Activated CD8-positive, alpha-beta memory T cell treated with anti-CD3 and anti-CD28 coated beads, Interleukin-2, amount 10 ng/mL, durations not matched to agents 7 days and 5 days (primary cell): ENCODE measurements around the gene HMCN2. TPM values are rescaled to one million over a fixed set of nuclear protein-coding genes. Genes with fewer than 3 reads are reported as not detected.

ENCODE experiments used
- ATAC-seq: fragments of 150-1000 bp; cut with Tn5 transposase; one replicate; pipeline ENCODE4 v1.10.0; 2021; ENCODE audit warnings: moderate library complexity
- CTCF ChIA-PET: fragments of 350-600 bp; sonication (Branson Sonifier 250); formaldehyde crosslinking; loops from one replicate; lab custom pipeline; 2021; ENCODE audit warnings: antibody characterized with exemption; lab: Charles Lee
- DNase-seq: peaks from one replicate; pipeline ENCODE4 v3.0.0-alpha.2; 2020
- H3K27ac Mint-ChIP-seq: one replicate; pipeline ENCODE4 v1.8.0; 2021; ENCODE audit warnings: mild to moderate bottlenecking, mixed read lengths
- H3K27me3 Mint-ChIP-seq: one replicate; pipeline ENCODE4 v1.8.0; 2021; ENCODE audit warnings: mixed read lengths
- H3K36me3 Mint-ChIP-seq: one replicate; pipeline ENCODE4 v1.8.0; 2021; ENCODE audit warnings: mild to moderate bottlenecking, mixed read lengths
- H3K4me1 Mint-ChIP-seq: one replicate; pipeline ENCODE4 v1.8.0; 2021; ENCODE audit warnings: mixed read lengths
- H3K4me3 Mint-ChIP-seq: one replicate; pipeline ENCODE4 v1.8.0; 2021; ENCODE audit warnings: mild to moderate bottlenecking, moderate library complexity, mixed read lengths
- H3K9me3 Mint-ChIP-seq: one replicate; pipeline ENCODE4 v1.8.0; 2022; ENCODE audit warnings: low read depth, mixed read lengths
- total RNA-seq, 2 experiments: library from RNA; stranded (reverse); gene quantifications; one replicate each; pipeline ENCODE4 v1.2.3, GENCODE V29; 2021

The HMCN2 gene
- total RNA-seq, 2 experiments from 2014 or later: not detected

DNA sequence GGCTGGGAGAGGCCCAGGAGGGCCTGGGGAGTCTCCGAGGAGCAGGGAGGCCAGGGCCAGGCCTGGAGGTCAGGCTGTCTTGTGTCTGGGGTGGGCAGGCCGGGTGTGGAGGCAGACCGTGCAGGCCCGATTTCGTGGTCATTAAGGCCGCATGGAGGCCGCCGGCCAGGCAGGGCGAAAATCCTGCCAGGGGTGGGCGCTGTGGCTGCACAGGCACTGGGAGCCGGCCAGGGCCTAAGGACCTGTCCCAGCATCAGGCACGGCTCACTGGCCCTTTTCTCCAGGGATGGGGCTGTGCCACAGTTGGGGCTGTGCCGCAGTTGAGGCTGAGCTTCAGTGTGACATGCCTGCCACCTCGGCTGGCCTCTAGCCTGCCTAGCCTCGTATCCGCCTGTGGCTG, 215.1 kb downstream of the HMCN2 start:
- CTCF ChIA-PET: no interaction called here
- no peak for DNase-seq
- no peak for ATAC-seq
- Mint-ChIP-seq H3K4me1 (no peaks in the 10 kb centered on the region), H3K4me3 (no peak overlapping the region), H3K27ac (no peak overlapping the region), H3K27me3 (peaks cover 25% of the 10 kb centered on the region), H3K36me3 (no peaks in the 10 kb centered on the region), H3K9me3 (no peaks in the 10 kb centered on the region)

- Mint-ChIP-seq H3K4me3 (no peak overlapping the region), H3K27me3 (peaks cover 25% of the 10 kb centered on the region), H3K27ac (no peak overlapping the region), H3K9me3 (no peaks in the 10 kb centered on the region), H3K36me3 (no peaks in the 10 kb centered on the region), H3K4me1 (no peaks in the 10 kb centered on the region)
- no peak for DNase-seq
- ATAC-seq: no peak
- CTCF ChIA-PET: no interaction called here
Observed at GRCh38 chr9:130482463-130482862, 216.9 kb downstream of the HMCN2 start.

DNA sequence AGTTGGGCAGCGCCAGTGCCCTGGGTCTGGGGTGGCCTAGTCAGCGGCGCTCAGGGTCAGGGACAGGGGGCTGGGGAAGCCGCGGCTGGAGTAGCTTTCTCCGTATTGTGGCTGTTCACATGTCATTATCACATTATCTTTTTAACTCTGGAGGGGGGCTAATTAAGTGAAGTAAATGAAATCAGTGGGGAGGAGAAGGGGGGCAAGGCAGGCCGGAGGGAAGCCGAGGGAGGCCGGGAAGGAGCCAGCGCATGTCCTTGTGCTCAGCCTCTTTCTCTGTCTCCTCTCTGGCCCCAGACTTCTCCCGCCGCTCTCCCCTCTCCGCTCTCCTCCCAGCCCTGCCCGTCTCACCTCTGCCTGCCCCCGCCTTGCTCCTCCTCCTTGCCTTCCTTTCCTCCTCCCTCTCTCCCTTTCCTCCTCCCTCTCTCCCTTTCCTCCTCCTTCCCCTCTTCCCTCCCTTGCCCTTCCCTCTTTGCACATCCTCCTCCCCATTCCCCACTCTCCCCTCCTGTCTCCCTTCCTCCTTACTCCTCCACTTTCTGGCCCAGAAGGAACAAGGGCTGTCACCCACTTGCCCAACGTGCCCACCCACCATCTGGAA, 217.9 kb downstream of the HMCN2 start:
- CTCF ChIA-PET: no interaction called here
- no peak for ATAC-seq
- no peak for DNase-seq
- Mint-ChIP-seq H3K27ac (no peak overlapping the region), H3K36me3 (no peaks in the 10 kb centered on the region), H3K9me3 (no peaks in the 10 kb centered on the region), H3K4me1 (no peaks in the 10 kb centered on the region), H3K27me3 (peaks cover 25% of the 10 kb centered on the region), H3K4me3 (no peak overlapping the region)

Other genes starting within 250 kb of the HMCN2 start
- 100 to 1,000 TPM; 153 to 167 TPM for gene FNBP1, start 222.6 kb upstream of the HMCN2 start, total RNA-seq
- gene GPR107, start 211.9 kb upstream of the HMCN2 start, total RNA-seq: 10 to 100 TPM; 24.6 to 25.6 TPM
- 10 to 100 TPM in 1 of 2 experiments, 1 to 10 TPM in 1; 4.0 to 16.9 TPM for gene NCS1, start 93.4 kb upstream of the HMCN2 start, total RNA-seq
- 10 to 100 TPM in 1 of 2 experiments, 1 to 10 TPM in 1; 5.3 to 11.1 TPM for gene ASS1, start 179.2 kb downstream of the HMCN2 start, total RNA-seq